HG03175 (cell line): ENCODE data around the gene ST3GAL3.

Experiments
- ATAC-seq: cut with Tn5 transposase; IDR thresholded peaks from one replicate; pipeline ENCODE4 v1.9.1; 2021; ENCODE audit warnings: mild to moderate bottlenecking, moderate library complexity; ENCODE audit not compliant: unreplicated experiment

ST3GAL3 gene

GRCh38 chr1:43908226-43908625, 200.9 kb downstream of the ST3GAL3 start:
- no peak for ATAC-seq

DNA sequence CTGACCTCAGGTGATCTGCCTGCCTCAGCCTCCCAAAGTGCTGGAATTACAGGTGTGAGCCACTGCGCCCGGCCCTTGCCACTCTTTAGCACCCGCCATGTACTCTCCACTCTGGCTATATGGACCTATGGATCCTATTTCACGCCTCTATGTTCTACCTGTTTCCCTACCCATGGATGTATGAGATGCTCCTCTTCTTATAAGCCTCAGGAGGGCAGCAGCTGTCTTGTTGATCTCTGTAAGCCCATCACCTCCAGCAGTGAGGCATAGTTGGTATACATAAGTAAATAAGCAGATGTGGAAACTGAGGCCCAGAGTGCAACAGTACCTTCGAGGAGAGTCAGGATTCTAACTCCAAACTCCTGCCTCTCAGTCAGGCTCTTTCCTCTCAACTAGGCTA, 201.5 kb downstream of the ST3GAL3 start:
- ATAC-seq: no peak

GRCh38 chr1:43910343-43910742, 203.0 kb downstream of the ST3GAL3 start:
- ATAC-seq: no peak

DNA sequence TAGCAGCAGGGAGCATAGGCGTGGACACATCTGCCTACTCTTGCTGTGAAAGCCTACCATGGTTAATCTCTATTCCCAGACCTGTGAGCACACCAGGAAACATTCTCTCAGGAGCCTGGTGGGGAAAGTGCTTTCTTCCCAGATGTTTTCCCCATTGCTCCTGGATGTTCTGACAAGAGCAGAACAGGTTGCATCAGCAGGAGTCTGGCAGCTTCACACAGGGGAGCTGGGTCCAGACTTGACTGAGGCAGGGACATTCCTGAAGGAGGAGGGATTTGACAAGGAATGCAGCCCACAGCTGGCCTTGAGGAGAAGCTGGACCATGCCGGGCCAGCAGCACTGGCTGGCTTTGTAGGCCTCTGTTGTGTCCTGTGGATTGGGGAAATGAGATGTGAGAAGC, 205.3 kb downstream of the ST3GAL3 start:
- ATAC-seq: no peak

DNA sequence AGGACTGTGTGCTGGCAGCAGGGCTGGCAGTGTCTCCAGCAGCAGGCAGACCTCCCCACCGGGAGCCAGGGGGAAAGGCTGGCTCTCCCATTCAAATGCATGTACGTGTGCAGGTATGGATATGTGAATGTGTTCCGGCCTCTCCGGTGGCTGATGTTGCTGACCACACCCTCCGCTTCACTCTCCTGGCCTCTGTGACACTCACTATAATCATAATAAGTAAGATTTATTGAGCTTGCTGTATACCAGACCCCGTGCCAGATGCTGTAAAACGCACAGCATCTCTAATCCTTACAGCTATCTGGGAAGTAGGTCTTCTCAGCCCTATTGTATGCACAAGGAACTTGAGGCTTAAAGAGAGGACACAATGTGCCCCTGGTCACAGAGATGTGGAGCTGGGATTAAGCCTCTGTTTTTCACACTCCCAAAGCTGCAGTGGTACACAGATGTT, 205.7 kb downstream of the ST3GAL3 start:
- ATAC-seq: no peak

GRCh38 chr1:43913666-43914360, 206.5 kb downstream of the ST3GAL3 start:
- ATAC-seq: no peak

- no peak for ATAC-seq
Observed at GRCh38 chr1:43914576-43915525, 207.5 kb downstream of the ST3GAL3 start.

DNA sequence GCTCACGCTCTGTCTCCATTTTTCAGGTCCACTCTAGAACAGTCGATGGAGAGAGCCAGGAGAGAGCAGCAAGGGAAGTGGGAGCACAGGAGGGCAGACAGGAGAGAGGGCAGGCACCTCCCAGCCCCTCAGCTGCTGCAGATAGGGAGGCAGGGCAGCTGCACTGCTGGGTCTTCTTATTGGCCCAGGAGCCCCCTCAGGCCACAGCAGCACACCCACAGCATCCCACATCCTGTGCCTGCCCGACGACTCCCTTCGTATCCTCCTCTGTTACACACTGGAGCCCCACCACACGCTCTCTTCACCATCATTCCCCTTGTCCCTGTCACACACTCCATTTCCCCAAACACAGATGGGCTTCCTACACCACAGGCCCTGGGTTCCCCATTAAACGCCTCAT, 212.6 kb downstream of the ST3GAL3 start:
- ATAC-seq: no peak

GRCh38 chr1:43921022-43921421, 213.7 kb downstream of the ST3GAL3 start:
- ATAC-seq: no peak

DNA sequence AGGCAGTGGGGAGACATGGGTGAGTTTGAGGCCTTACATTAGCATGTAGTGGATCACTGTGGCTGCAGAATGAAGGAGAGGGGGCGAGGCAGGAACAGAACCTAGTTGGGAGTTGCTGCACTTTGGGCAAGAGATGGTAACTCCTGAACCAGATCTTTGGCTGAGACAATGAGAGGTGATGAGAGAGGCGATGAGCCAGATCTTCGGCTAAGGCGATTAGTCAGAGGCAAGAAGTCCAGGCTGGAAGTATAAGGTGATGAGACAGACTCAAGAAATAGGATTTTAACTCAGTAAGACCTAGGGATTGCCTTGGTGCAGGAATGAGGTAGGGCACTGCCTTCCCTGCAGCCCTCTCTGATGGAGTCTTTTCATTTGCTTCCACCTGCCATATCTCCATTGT, 217.2 kb downstream of the ST3GAL3 start:
- no peak for ATAC-seq

DNA sequence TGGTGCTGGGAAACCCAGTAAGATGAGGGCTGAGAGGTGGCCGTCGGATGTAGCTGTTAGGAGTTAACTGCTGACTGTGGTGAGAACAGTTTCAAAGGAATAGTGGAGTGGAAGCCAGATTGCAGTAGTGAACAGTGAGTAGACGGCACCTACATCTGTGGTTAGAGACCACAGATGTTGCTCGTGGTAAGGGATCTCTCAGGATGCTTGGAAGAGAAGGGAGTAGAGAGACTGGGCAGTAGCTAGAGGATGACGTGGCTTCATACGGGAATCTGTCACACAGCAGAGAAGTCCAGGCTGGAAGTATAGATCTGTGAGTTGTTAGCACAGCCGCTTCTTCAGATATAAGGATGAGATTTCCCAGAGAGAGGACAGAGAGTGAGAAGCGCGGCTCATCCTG, 218.5 kb downstream of the ST3GAL3 start:
- ATAC-seq: no peak

DNA sequence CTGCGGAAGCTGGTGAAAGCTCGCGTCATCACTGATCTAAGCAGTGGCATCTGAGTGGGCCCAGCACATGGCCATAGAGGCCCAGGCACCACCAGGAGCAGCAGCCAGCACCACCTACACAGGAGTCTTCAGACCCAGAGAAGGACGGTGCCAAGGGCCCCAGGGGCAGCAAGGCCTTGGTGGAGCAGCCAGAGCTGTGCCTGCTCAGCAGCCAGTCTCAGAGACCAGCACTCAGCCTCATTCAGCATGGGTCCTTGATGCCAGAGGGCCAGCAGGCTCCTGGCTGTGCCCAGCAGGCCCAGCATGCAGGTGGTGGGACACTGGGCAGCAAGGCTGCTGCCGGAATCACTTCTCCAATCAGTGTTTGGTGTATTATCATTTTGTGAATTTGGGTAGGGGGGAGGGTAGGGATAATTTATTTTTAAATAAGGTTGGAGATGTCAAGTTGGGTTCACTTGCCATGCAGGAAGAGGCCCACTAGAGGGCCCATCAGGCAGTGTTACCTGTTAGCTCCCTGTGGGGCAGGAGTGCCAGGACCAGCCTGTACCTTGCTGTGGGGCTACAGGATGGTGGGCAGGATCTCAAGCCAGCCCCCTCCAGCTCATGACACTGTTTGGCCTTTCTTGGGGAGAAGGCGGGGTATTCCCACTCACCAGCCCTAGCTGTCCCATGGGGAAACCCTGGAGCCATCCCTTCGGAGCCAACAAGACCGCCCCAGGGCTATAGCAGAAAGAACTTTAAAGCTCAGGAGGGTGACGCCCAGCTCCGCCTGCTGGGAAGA, 223.0 kb downstream of the ST3GAL3 start:
- ATAC-seq: no peak

GRCh38 chr1:43930949-43931275, 223.6 kb downstream of the ST3GAL3 start:
- ATAC-seq: no peak

DNA sequence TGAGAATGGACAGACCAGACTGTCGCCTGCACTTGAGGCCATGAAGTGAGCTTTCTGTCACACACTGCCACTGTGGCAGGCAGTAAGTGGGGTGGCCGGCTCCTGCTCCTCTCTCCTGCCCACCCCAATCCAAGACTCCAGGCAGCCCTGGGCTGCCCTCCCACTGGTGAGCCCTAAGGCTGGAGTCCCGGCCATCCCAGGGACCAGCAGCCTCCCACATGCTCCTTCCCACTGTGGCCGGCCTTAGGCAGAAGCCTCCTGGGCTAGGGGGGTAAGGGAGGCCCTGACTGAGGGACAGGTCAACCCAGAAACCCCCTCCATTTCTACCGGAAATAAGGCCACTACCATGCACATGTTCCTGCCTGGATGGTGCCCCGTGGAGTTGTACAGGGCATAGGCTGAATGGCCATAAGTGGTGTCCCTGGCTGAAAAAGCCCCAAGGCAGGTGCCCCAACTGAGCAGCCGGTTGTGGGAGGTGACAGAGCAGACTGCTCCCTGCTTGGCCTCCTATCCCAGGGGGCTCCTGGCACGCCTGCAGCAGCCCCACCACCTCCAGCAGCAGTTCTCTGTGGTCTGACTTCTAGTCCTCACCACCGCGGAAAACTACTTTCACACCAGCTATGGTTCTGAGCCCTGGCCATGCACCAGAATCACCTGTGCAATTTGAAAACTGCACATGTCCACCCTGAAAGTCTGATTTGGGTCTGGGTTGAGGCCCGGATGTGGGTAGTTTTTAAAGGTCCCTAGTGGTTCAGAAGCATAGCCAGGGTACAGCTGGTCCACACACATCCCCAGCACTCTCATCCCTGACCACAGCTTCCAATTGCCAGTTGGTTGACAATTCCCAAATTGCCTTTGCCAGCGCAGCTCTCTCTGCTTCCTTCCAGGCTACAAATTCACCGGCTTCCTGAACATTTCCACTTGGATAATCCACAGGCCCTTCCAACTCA, 224.7 kb downstream of the ST3GAL3 start:
- ATAC-seq: no peak

DNA sequence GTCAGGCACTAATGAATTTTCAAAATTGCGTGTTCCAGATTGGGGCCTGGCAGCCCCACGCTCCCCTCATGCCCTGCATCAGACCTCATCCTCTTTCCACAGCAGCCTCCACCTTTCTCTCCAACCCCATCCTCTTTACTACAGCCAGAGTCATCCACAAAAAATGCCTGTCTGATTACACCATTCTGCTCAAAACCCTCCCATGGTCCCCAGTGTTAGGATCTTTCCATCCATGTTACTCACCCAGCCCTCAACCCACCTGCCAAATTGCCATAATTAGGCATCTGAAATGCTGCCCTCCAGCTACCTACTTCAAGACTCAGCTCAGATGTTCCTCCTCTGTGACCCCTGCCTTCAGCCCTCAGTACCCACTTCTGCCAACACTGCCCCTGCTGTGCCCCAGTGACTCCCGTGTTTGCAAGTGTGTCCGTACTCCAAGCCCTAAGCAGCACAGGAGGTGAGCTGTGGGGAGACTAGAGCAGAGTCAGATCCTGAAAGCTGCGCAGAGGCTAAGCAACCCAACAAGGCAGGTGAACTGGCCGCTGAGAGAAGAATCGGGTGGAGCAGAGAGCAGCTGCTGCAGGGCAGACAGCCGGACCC, 225.6 kb downstream of the ST3GAL3 start:
- no peak for ATAC-seq

DNA sequence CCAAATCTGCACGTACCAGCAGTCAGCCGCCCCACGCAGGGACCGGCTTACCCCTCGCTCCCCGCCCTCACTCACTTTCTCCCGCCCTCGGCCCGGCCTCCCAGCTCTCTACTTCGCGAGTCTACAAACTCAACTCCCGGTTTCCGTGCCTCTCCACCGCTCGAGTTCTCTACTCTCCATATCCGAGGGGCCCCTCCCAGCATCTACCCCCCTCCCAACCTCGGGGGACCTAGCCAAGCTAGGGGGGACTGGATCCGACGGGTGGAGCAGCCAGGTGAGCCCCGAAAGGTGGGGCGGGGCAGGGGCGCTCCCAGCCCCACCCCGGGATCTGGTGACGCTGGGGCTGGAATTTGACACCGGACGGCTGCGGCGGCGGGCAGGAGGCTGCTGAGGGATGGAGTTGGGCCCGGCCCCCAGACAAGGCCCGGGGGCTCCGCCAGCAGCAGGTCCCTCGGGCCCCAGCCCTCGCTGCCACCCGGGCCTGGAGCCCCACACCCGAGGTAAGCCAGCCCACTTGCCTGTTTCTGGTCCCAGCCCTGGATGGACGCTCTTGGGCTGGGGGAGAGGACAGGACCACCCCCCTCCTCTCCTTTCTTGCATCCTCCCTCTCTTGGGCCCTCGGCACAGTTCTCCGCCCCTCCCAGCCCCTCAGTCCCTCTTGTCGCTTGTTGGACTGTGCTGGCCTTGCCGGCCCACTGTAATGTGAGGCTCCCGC, 226.2 kb downstream of the ST3GAL3 start, which contains the start of gene ARTN:
Gene ARTN (plus strand): TSS at position 416 of the 715 bp plus-strand sequence. CDS start 1,856 bp downstream, outside the sequence.
- no peak for ATAC-seq

DNA sequence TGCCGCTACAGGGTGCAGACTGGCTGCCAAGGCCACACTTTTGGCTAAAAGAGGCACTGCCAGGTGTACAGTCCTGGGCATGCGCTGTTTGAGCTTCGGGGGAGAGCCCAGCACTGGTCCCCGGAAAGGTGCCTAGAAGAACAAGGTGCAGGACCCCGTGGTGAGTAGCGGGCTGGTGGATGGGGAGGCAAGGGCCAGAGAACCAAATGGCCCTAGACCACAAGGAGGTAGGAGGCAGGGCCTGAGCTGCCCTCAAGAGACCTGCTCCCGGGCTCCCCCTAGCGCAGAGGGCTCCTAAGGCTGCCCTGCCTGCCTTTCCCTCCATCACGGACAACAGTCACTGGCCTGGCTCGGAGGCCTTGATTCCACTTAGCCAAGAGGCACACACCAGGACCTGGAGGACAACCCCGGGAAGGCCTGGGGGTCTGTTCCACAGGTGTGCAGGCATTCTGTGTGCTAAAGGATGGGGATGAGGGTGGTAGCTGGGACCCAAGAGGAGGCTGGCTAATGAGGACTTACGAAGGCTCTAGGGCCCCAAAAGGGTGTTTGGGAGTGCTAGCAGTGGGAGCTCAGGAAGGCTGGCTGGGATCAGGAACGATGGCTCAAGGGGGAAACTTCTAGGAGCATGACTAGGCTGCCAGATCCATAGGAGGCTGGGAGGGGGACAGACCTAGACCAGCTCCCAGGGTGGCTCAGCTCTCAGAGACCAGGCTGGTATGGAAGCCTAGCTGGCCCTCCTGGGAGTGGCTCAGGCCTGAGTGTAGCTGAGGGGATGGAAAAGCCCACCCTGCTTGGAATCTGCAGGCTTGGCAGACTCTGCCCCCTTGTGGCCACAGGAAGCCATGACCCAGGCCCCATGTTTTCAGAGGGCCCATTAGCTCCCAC, 227.0 kb downstream of the ST3GAL3 start:
- ATAC-seq: no peak

DNA sequence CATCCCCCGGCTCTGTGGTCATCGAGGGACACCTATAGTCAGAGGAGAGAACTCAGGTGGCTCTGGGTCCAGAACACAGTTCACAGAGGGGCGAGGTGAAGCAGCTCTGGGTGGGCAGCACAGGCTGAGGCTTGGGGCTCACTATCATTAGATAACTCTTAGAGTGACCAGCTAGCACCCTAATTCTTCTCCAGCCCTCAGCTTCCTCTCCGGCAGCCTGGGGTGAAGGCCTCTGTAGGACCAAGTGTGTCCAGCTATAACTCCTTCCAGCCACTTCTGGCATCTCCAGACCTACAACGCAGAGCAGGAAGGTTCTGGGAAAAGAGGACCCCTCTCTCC, 227.6 kb downstream of the ST3GAL3 start:
- ATAC-seq: no peak
